Activated CD4-positive, alpha-beta T cell treated with anti-CD3 and anti-CD28 coated beads, Interleukin-10, Interleukin-2, amounts not matched to agents 100 ng/mL and 50 ng/mL, durations not matched to agents 16 hours and 8 hours (primary cell): ENCODE results near the gene COL5A2.

ENCODE experiments used
- DNase-seq: peaks from one replicate; pipeline ENCODE4 v3.0.0-alpha.2; 2020

Gene COL5A2

GRCh38 chr2:189046320-189046719 lies 133.2 kb downstream of the COL5A2 start:
- no peak for DNase-seq

GRCh38 chr2:189045836-189046235 lies 133.7 kb downstream of the COL5A2 start:
- no peak for DNase-seq

GRCh38 chr2:189037518-189037917 lies 142.0 kb downstream of the COL5A2 start:
- no peak for DNase-seq

GRCh38 chr2:189024901-189025618 lies 154.5 kb downstream of the COL5A2 start:
- DNase-seq = peak; percentile 3

DNA sequence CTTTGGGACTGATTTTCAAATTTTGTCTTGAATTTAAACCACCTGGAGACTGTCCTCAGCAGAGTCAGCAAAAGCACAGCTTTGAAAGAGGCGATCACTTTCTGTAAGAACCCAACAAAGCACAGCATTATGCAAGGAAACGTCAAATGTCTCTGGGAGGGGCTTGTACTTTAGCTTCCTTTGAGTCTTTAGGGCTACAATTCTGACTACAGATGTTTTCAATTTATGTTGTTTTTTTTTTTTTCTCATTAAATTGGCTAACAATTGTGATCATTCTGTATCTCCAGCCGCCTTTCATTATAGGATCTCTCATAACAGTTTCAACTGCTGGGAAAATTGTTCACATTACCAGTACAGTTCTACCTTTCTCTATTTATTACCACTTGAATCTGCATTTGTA lies 157.1 kb downstream of the COL5A2 start:
- DNase-seq = no peak

- no peak for DNase-seq
These were observed 157.5 kb downstream of the COL5A2 start for GRCh38 chr2:189022053-189022481.

GRCh38 chr2:189020179-189020578 lies 159.4 kb downstream of the COL5A2 start:
- DNase-seq = no peak

DNA sequence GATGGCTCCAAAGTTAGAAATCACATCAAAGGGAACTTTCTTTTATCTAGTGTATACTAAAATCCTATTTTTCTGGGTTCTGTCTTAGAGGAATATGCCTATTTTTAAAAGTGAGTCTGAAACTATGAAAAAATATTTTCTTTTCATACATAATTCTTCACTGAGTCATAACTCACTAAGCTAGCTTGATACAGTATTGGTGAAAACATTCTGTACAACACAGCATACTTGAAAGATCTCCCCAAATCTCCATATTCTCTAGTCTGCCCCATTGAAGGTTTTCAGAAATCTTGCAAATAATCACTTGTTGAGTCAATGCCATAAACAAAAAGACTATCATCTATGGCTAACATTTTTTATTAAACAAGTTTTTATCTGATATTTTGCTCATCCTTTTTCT lies 160.9 kb downstream of the COL5A2 start:
- no peak for DNase-seq

GRCh38 chr2:189016311-189016861 lies 163.2 kb downstream of the COL5A2 start:
- no peak for DNase-seq

DNA sequence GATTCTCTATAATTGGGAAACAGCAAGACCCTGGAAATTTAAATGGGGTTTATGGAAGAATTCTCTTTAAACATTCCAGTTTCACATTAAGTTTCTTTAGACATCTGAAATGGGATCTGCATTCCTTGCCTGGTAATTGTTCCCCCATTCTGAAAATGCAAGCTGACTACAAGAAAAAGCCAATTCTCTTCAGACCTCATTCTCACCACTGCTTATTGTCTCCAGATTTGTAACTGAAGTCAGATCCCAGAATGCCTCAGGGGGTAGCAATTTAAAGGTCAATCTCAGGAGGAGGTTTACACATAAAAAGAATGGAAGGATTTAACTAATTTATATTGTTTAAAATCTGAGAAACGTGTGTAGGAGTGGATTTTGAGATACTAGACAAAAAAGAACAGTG lies 164.2 kb downstream of the COL5A2 start:
- no peak for DNase-seq

GRCh38 chr2:189014449-189015138 lies 165.0 kb downstream of the COL5A2 start:
- DNase-seq = no peak

DNA sequence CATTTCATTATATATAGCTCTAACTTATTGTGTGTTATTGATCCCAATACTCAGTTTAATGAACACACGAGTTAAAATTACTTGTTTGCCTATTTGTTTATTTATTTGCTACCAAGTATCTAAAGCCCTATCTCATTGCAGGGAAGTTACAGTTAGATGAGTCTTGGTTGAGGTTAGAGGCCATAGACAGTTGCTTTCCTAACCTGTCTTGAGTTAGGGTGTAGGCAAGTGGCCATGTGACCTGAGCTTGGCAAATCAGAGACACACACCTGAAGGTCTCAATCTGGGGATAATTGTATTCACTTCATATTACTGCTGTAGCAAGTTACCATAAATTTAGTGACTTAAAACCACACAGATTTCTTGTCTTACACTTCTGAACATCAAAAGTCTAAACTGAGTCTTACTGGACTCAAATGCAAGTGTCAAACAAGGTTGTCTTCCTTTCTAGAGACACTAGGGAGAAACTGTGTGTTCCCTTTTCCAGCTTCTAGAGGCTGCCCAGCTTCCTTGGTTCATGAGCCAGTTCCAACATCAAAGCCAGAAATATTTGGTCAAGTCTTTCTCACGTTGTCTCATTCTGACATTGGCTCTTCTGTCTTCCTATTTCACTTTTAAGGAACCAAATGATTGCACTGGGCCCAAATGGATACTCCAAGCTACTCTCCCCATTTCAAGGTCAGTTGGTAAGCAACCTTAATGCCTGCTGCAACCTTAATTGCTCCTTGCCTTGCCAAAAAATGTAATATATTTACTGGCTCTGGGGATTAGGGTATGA lies 165.7 kb downstream of the COL5A2 start:
- DNase-seq = no peak

- no peak for DNase-seq
These were observed 166.5 kb downstream of the COL5A2 start for GRCh38 chr2:189013031-189013430.

DNA sequence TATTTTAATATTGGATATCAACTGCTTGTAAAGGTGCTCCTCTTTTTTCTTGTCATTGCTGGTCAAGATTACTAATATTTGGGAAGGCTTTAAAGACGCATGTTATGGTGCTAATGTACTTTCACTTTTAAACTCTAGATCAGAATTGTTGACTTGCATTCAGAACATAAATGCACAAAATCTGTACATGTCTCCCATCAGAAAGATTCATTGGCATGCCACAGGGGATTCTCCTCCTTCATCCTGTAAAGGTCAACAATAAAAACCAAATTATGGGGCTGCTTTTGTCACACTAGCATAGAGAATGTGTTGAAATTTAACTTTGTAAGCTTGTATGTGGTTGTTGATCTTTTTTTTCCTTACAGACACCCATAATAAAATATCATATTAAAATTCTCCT lies 167.2 kb downstream of the COL5A2 start:
- no peak for DNase-seq

- DNase-seq = no peak
These were observed 169.0 kb downstream of the COL5A2 start for GRCh38 chr2:189010536-189010935.

DNA sequence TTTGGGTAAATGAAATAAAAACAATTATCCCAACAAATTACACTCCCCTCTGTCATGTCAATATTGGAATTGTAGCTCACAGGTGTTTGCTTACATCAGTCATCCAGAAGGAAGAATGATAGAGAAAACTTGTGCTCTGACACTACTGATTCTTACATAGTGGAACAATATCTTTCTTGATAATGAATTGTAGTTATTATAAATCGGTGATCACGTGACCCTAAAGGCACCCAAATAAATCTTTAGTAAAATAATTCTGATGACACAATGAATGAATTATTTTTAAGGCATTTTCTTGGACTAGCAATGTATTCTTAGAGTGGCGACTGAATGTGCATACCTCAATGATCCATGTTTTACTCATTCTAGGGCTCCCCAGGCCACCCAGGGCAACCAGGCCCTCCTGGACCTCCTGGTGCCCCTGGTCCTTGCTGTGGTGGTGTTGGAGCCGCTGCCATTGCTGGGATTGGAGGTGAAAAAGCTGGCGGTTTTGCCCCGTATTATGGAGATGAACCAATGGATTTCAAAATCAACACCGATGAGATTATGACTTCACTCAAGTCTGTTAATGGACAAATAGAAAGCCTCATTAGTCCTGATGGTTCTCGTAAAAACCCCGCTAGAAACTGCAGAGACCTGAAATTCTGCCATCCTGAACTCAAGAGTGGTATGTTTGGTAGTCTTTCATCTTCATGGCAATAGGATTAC lies 170.9 kb downstream of the COL5A2 start:
- no peak for DNase-seq

DNA sequence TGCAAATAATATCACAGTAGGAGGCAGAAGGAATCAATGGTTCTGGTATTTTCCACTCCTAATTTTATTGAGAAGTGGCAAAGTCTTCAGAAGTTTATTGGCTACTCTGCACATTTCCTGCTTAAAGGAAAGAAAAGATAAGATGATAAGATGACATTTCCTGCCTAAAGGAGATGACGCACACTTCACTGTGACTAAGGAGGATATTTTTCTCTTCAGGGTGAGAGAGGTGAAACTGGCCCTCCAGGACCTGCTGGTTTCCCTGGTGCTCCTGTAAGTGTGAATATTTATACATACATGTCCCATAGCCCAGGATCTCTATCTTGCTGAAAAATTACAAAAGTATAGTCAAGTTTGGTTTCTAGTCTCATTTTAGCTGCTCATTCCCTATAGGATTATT lies 177.5 kb downstream of the COL5A2 start:
- DNase-seq = no peak

DNA sequence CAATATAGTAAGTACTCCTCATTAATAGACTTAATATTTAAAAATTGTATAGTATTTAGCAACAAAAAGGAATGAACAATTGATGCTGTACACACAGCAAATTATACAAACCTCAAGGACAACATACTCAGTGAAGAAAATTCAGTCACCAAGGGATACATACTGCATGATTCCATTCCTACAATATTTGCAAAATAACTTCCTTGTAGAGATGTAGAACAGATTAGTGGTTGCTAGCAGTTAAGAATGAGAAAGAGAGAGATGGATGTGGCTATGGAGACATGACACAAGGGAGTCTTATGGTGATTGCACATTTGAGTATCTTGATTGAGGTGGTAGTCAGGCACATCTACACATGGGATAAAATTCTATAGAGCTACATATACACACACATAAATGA lies 179.3 kb downstream of the COL5A2 start:
- no peak for DNase-seq

- no peak for DNase-seq
These were observed 182.3 kb downstream of the COL5A2 start for GRCh38 chr2:188997263-188997662.

GRCh38 chr2:188993247-188993646 lies 186.3 kb downstream of the COL5A2 start:
- DNase-seq = no peak

DNA sequence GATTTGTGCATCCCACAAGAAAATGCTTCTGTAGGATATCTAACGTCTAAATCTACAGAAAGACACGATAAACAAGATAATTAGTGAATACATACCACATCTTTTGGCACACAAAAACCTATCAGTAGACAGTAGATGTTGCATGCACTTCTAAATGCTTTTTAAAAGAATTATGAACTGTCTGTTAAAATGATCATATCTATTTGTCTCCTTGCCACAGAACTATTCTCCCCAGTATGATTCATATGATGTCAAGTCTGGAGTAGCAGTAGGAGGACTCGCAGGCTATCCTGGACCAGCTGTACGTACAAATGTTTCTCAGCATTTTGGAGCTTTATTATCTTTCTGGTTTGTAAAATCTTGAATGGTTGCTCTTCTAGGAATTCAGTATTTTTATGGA lies 192.7 kb downstream of the COL5A2 start:
- DNase-seq = no peak

- no peak for DNase-seq
These were observed 194.9 kb downstream of the COL5A2 start for GRCh38 chr2:188984680-188985079.

DNA sequence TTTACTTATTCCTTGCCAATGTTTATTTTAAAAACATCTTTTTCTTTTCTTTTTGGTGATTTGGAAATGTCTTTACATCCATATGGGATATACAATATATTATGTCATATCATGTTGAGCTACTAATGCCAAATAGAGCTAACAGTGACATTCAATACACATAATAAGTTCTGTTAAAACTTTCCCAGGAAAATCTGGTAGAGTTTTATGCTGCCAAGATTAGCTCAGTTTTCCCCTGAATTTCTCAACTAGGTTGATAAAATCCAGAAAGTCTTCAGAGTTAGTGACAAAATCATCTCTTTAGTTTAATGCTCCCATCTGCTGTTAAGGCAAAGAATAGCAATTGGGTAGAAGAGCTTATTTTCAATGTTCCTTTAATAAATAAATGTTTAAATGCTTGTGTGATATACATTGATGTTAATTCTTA lies 195.5 kb downstream of the COL5A2 start:
- no peak for DNase-seq
